Muscle layer of duodenum (tissue), 2 donors: Measurements from ENCODE around the gene ZDHHC14.

ENCODE experiments used
- H3K27ac ChIP-seq: one replicate; pipeline ENCODE4 v1.7.0; 2013; ENCODE audit warnings: mild to moderate bottlenecking, low read length
- H3K27me3 ChIP-seq: one replicate; pipeline ENCODE4 v1.7.0; 2013; ENCODE audit warnings: low read depth, mild to moderate bottlenecking, control low read depth, low read length
- H3K36me3 ChIP-seq, 2 donors: one replicate each; pipeline ENCODE4 v1.7.0; 2013; ENCODE audit warnings: low read length in 2 of 2, control low read depth in 1 of 2, mild to moderate bottlenecking in 1 of 2; ENCODE audit not compliant: insufficient read depth in 2 of 2, control insufficient read depth in 1 of 2
- H3K4me1 ChIP-seq, 2 donors: one replicate each; pipeline ENCODE4 v1.7.0; 2013; ENCODE audit warnings: low read length in 2 of 2, mild to moderate bottlenecking in 2 of 2, control low read depth in 1 of 2, moderate library complexity in 1 of 2; ENCODE audit not compliant: insufficient read depth in 2 of 2, control insufficient read depth in 1 of 2
- H3K4me3 ChIP-seq, 2 donors: one replicate each; pipeline ENCODE4 v1.7.0; 2013; ENCODE audit warnings: low read length in 2 of 2, low read depth in 1 of 2, mild to moderate bottlenecking in 1 of 2
- H3K9me3 ChIP-seq, 2 donors: one replicate each; pipeline ENCODE4 v1.7.0; 2013; ENCODE audit warnings: low read length in 2 of 2, control low read depth in 1 of 2, mild to moderate bottlenecking in 1 of 2; ENCODE audit not compliant: control insufficient read depth in 1 of 2
- donor health status: healthy.

ZDHHC14 gene

GRCh38 chr6:157364705-157365104 is 16.3 kb upstream of the ZDHHC14 start:
- Histone ChIP-seq H3K27ac (no peak overlapping the region), H3K9me3 (no peaks in the 10 kb centered on the region), H3K36me3 (no peaks in the 10 kb centered on the region), H3K4me1 (no peaks in the 10 kb centered on the region), H3K27me3 (no peaks in the 10 kb centered on the region), H3K4me3 (no peak overlapping the region)

GRCh38 chr6:157366648-157367047 is 14.3 kb upstream of the ZDHHC14 start:
- Histone ChIP-seq H3K27me3 (no peaks in the 10 kb centered on the region), H3K4me1 (no peaks in the 10 kb centered on the region), H3K36me3 (no peaks in the 10 kb centered on the region), H3K4me3 (no peak overlapping the region), H3K9me3 (no peaks in the 10 kb centered on the region), H3K27ac (no peak overlapping the region)

- Histone ChIP-seq H3K27ac (no peak overlapping the region), H3K36me3 (no peaks in the 10 kb centered on the region), H3K4me3 (no peak overlapping the region), H3K27me3 (no peaks in the 10 kb centered on the region), H3K4me1 (no peaks in the 10 kb centered on the region), H3K9me3 (no peaks in the 10 kb centered on the region)
These were observed 12.5 kb upstream of the ZDHHC14 start for GRCh38 chr6:157368359-157369049.

GRCh38 chr6:157370755-157371154 is 10.2 kb upstream of the ZDHHC14 start:
- Histone ChIP-seq H3K36me3 (no peaks in the 10 kb centered on the region), H3K9me3 (no peaks in the 10 kb centered on the region), H3K4me1 (no peaks in the 10 kb centered on the region)

GRCh38 chr6:157372501-157373280 is 8.3 kb upstream of the ZDHHC14 start:
- Histone ChIP-seq H3K27ac (no peak overlapping the region), H3K9me3 (no peaks in the 10 kb centered on the region), H3K27me3 (no peaks in the 10 kb centered on the region), H3K4me3 (no peak overlapping the region), H3K4me1 (no peaks in the 10 kb centered on the region), H3K36me3 (no peaks in the 10 kb centered on the region)

More at GRCh38 chr6:157370755-157371154, 10.2 kb upstream of the ZDHHC14 start:
- Histone ChIP-seq H3K27me3 (no peaks in the 10 kb centered on the region), H3K27ac (no peak overlapping the region), H3K4me3 (no peak overlapping the region)

- H3K4me3 ChIP-seq = no peak overlapping the region
- no peaks in the 10 kb centered on the region for H3K27me3 ChIP-seq
- H3K4me1 ChIP-seq = peaks cover 4 to 5% of the 10 kb centered on the region in 2 donors
- H3K36me3 ChIP-seq = no peaks in the 10 kb centered on the region
- H3K27ac ChIP-seq = no peak overlapping the region
- H3K9me3 ChIP-seq = no peaks in the 10 kb centered on the region
These were observed 6.0 kb upstream of the ZDHHC14 start for GRCh38 chr6:157374889-157375443.

- Histone ChIP-seq H3K4me1 (peaks cover 4 to 5% of the 10 kb centered on the region in 2 donors), H3K4me3 (no peak overlapping the region), H3K36me3 (no peaks in the 10 kb centered on the region), H3K27me3 (no peaks in the 10 kb centered on the region), H3K9me3 (no peaks in the 10 kb centered on the region), H3K27ac (no peak overlapping the region)
These were observed 4.7 kb upstream of the ZDHHC14 start for GRCh38 chr6:157376241-157376640.

GRCh38 chr6:157376706-157377230 is 4.2 kb upstream of the ZDHHC14 start:
- H3K4me3 ChIP-seq = no peak overlapping the region
- no peak overlapping the region for H3K27ac ChIP-seq
- no peaks in the 10 kb centered on the region for H3K9me3 ChIP-seq
- H3K27me3 ChIP-seq = no peaks in the 10 kb centered on the region
- H3K36me3 ChIP-seq = no peaks in the 10 kb centered on the region
- H3K4me1 ChIP-seq = peaks cover 4 to 5% of the 10 kb centered on the region in 2 donors

- H3K4me3 ChIP-seq = peak overlapping the region; percentile 86 to 100
- peak overlapping the region; percentile 79 for H3K27ac ChIP-seq
- no peaks in the 10 kb centered on the region for H3K9me3 ChIP-seq
- no peaks in the 10 kb centered on the region for H3K36me3 ChIP-seq
- peaks cover 4 to 16% of the 10 kb centered on the region in 2 donors for H3K4me1 ChIP-seq
- no peaks in the 10 kb centered on the region for H3K27me3 ChIP-seq
These were observed 1.1 kb upstream of the ZDHHC14 start for GRCh38 chr6:157379656-157380457.

- Histone ChIP-seq H3K9me3 (no peaks in the 10 kb centered on the region), H3K27me3 (no peaks in the 10 kb centered on the region), H3K4me1 (peaks cover 4 to 16% of the 10 kb centered on the region in 2 donors), H3K4me3 (peak overlapping the region; percentile 86 to 100), H3K27ac (peak overlapping the region; percentile 79), H3K36me3 (no peaks in the 10 kb centered on the region)
These were observed 572 bp upstream of the ZDHHC14 start for GRCh38 chr6:157380458-157380778.
